HG03442 (cell line): ENCODE results near the gene LIPE.

ENCODE experiments used
- ATAC-seq: cut with Tn5 transposase; IDR thresholded peaks from one replicate; pipeline ENCODE4 v1.9.1; 2021; ENCODE audit warnings: mild to moderate bottlenecking, moderate library complexity; ENCODE audit not compliant: unreplicated experiment

The LIPE gene

GRCh38 chr19:42357290-42357689, 69.9 kb downstream of the LIPE start:
- no peak for ATAC-seq

- no peak for ATAC-seq
These were observed 70.5 kb downstream of the LIPE start for GRCh38 chr19:42356686-42357085.

GRCh38 chr19:42355896-42356295, 71.3 kb downstream of the LIPE start:
- ATAC-seq = no peak

GRCh38 chr19:42353341-42354015, 73.7 kb downstream of the LIPE start:
- ATAC-seq = no peak

GRCh38 chr19:42352301-42353259, 74.6 kb downstream of the LIPE start:
- ATAC-seq = no peak
